Activated CD8-positive, alpha-beta T cell treated with anti-CD3 and anti-CD28 coated beads for 36 hours (primary cell): Measurements from ENCODE around the gene HGFAC. TPM values are rescaled to one million over a fixed set of nuclear protein-coding genes. Genes with fewer than 3 reads are reported as not detected.

Experiments
- ATAC-seq: fragments of 200-7000 bp; cut with Tn5 transposase; one replicate; pipeline ENCODE4 v1.10.0; 2021; ENCODE audit warnings: mild to moderate bottlenecking, moderate library complexity
- CTCF ChIA-PET: fragments of 350-600 bp; sonication (Branson Sonifier 250); formaldehyde crosslinking; loops from one replicate; lab custom pipeline; 2021; ENCODE audit warnings: antibody characterized with exemption; lab: Charles Lee
- POLR2A ChIA-PET: fragments of 350-600 bp; sonication (Branson Sonifier 250); formaldehyde crosslinking; loops from one replicate; lab custom pipeline; 2021; ENCODE audit warnings: antibody characterized with exemption; lab: Charles Lee
- DNase-seq: peaks from one replicate; pipeline ENCODE4 v3.0.0-alpha.2; 2020
- H3K27ac Mint-ChIP-seq: one replicate; pipeline ENCODE4 v1.8.0; 2021; ENCODE audit warnings: mild to moderate bottlenecking, mixed read lengths
- H3K27me3 Mint-ChIP-seq: one replicate; pipeline ENCODE4 v1.8.0; 2021; ENCODE audit warnings: mixed read lengths
- H3K36me3 Mint-ChIP-seq: one replicate; pipeline ENCODE4 v1.8.0; 2021; ENCODE audit warnings: low read depth, mixed read lengths
- H3K4me1 Mint-ChIP-seq: one replicate; pipeline ENCODE4 v1.8.0; 2021; ENCODE audit warnings: low read depth, mixed read lengths
- H3K4me3 Mint-ChIP-seq: one replicate; pipeline ENCODE4 v1.8.0; 2021; ENCODE audit warnings: mild to moderate bottlenecking, moderate library complexity, mixed read lengths
- H3K9me3 Mint-ChIP-seq: one replicate; pipeline ENCODE4 v1.8.0; 2021; ENCODE audit warnings: mixed read lengths
- CTCF ChIP-seq: fragments of 200-600 bp; IDR thresholded peaks from one replicate; pipeline ENCODE4 v1.8.0; 2022; ENCODE audit warnings: antibody characterized with exemption, mild to moderate bottlenecking
- intact Hi-C: fragments of 100-400 bp; cut with micrococcal nuclease; formaldehyde crosslinking; loops from one replicate; pipeline ENCODE4 v1.10.0; 2022
- total RNA-seq, 2 experiments: library from RNA; stranded (reverse); gene quantifications; one replicate each; pipeline ENCODE4 v1.2.3, GENCODE V29; 2021

The HGFAC gene
- total RNA-seq, 2 experiments from 2014 or later = not detected

GRCh38 chr4:3470244-3471097, 28.7 kb downstream of the HGFAC start:
- intact Hi-C loops = no loop called here
- no peak overlapping the region for H3K4me3 Mint-ChIP-seq
- H3K4me1 Mint-ChIP-seq = no peaks in the 10 kb centered on the region
- CTCF ChIA-PET = interaction anchor here (2.5 kb wide), 1 partner anchor 10 kb away, joined by 11 read pairs; no protein-coding TSS in a partner anchor
- no peaks in the 10 kb centered on the region for H3K9me3 Mint-ChIP-seq
- POLR2A ChIA-PET = no interaction called here
- H3K27ac Mint-ChIP-seq = no peak overlapping the region
- DNase-seq (no peak), ATAC-seq (no peak)
- H3K36me3 Mint-ChIP-seq = no peaks in the 10 kb centered on the region
- peaks cover 1% of the 10 kb centered on the region for H3K27me3 Mint-ChIP-seq
- TF ChIP-seq CTCF = no peak

- CTCF ChIA-PET = interaction anchor here (2.5 kb wide), 1 partner anchor 9 kb away, joined by 11 read pairs; no protein-coding TSS in a partner anchor
- Mint-ChIP-seq H3K27ac (no peak overlapping the region), H3K36me3 (no peaks in the 10 kb centered on the region), H3K27me3 (no peaks in the 10 kb centered on the region), H3K4me1 (no peaks in the 10 kb centered on the region), H3K4me3 (no peak overlapping the region), H3K9me3 (no peaks in the 10 kb centered on the region)
- DNase-seq (no peak), ATAC-seq (no peak)
- POLR2A ChIA-PET = no interaction called here
- intact Hi-C loops = no loop called here
- TF ChIP-seq CTCF = no peak
These were observed 29.5 kb downstream of the HGFAC start for GRCh38 chr4:3471098-3471760.

GRCh38 chr4:3471886-3472285, 30.1 kb downstream of the HGFAC start:
- TF ChIP-seq CTCF = no peak
- H3K4me3 Mint-ChIP-seq = no peak overlapping the region

GRCh38 chr4:3472411-3473141, 30.8 kb downstream of the HGFAC start:
- CTCF ChIA-PET = interaction anchor here (1.1 kb wide), 1 partner anchor 8 kb away, joined by 5 read pairs; no protein-coding TSS in a partner anchor

More at GRCh38 chr4:3471886-3472285, 30.1 kb downstream of the HGFAC start:
- H3K4me1 Mint-ChIP-seq = no peaks in the 10 kb centered on the region
- H3K27me3 Mint-ChIP-seq = no peaks in the 10 kb centered on the region
- no peaks in the 10 kb centered on the region for H3K36me3 Mint-ChIP-seq
- no peak for DNase-seq
- no peaks in the 10 kb centered on the region for H3K9me3 Mint-ChIP-seq
- intact Hi-C loops = no loop called here
- no peak for ATAC-seq
- H3K27ac Mint-ChIP-seq = no peak overlapping the region
- CTCF ChIA-PET = interaction anchor here (1.1 to 2.5 kb wide), 2 partner anchors 9 kb away, joined by 5 to 11 read pairs; no protein-coding TSS in a partner anchor
- POLR2A ChIA-PET = no interaction called here

More at GRCh38 chr4:3472411-3473141, 30.8 kb downstream of the HGFAC start:
- Mint-ChIP-seq H3K27ac (no peak overlapping the region), H3K27me3 (no peaks in the 10 kb centered on the region), H3K9me3 (no peaks in the 10 kb centered on the region), H3K36me3 (no peaks in the 10 kb centered on the region), H3K4me3 (no peak overlapping the region), H3K4me1 (no peaks in the 10 kb centered on the region)
- no peak for TF ChIP-seq CTCF
- intact Hi-C loops = no loop called here
- DNase-seq (no peak), ATAC-seq (no peak)
- POLR2A ChIA-PET = no interaction called here
